ENCODE results near the gene CCDC74B.
"Not testable (repeated sequence)": the region's sequence is repeated elsewhere in the genome, so short reads cannot be mapped to it uniquely, and the experiment has no call there.

DNA sequence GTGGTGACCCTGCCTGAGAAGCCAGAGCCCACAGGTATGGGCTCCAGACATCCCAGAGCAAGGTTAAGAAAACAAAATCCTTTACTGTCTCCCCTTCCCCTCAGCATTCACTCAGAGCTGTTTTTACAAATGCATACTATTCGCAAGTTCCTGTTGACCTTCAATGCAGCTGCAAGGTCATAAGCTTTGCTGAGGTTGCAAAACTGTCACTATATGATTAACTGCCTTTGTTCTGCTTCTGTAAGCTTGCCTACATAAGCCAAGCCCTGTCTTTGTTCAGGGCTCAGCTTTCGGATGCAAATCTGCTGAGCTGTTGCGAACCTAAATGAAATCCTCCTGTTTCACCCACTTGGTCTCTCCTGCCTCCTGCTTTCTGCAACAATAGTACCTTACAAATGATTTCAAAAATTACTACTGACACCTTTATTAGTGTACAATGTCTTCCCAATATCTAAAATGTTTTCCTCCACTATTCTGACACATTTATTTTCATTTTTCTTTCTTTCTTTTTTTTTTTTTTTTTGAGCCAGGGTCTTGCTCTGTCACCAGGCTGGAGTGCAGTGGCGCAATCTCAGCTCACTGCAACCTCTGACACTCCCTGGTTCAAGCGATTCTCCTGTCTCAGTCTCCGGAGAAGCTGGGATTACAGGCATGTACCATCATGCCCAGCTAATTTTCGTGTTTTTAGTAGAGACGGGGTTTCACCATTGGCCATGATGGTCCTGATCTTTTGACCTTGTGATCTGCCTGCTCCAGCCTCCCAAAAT lies 42.1 kb downstream of the CCDC74B start:
- TF ChIP-seq ZNF473 (tag by site-specific recombination; IDR thresholded peaks at IDR 0.05); HOXA7 (CRISPR knock-in tag; IDR thresholded peaks at IDR 0.05; ENCODE audit: borderline replicate concordance); ZNF600 (tag by site-specific recombination; IDR thresholded peaks at IDR 0.05); ZFP3 (tag by site-specific recombination; IDR thresholded peaks at IDR 0.05; ENCODE audit: low read depth); WT1 (tag by site-specific recombination; IDR thresholded peaks at IDR 0.05): not testable (repeated sequence)
- TF ChIP-seq, protein P1, sequence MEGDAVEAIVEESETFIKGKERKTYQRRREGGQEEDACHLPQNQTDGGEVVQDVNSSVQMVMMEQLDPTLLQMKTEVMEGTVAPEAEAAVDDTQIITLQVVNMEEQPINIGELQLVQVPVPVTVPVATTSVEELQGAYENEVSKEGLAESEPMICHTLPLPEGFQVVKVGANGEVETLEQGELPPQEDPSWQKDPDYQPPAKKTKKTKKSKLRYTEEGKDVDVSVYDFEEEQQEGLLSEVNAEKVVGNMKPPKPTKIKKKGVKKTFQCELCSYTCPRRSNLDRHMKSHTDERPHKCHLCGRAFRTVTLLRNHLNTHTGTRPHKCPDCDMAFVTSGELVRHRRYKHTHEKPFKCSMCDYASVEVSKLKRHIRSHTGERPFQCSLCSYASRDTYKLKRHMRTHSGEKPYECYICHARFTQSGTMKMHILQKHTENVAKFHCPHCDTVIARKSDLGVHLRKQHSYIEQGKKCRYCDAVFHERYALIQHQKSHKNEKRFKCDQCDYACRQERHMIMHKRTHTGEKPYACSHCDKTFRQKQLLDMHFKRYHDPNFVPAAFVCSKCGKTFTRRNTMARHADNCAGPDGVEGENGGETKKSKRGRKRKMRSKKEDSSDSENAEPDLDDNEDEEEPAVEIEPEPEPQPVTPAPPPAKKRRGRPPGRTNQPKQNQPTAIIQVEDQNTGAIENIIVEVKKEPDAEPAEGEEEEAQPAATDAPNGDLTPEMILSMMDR (tag by site-specific recombination; IDR thresholded peaks at IDR 0.05), result not testable (repeated sequence)
- TF ChIP-seq, protein P2, sequence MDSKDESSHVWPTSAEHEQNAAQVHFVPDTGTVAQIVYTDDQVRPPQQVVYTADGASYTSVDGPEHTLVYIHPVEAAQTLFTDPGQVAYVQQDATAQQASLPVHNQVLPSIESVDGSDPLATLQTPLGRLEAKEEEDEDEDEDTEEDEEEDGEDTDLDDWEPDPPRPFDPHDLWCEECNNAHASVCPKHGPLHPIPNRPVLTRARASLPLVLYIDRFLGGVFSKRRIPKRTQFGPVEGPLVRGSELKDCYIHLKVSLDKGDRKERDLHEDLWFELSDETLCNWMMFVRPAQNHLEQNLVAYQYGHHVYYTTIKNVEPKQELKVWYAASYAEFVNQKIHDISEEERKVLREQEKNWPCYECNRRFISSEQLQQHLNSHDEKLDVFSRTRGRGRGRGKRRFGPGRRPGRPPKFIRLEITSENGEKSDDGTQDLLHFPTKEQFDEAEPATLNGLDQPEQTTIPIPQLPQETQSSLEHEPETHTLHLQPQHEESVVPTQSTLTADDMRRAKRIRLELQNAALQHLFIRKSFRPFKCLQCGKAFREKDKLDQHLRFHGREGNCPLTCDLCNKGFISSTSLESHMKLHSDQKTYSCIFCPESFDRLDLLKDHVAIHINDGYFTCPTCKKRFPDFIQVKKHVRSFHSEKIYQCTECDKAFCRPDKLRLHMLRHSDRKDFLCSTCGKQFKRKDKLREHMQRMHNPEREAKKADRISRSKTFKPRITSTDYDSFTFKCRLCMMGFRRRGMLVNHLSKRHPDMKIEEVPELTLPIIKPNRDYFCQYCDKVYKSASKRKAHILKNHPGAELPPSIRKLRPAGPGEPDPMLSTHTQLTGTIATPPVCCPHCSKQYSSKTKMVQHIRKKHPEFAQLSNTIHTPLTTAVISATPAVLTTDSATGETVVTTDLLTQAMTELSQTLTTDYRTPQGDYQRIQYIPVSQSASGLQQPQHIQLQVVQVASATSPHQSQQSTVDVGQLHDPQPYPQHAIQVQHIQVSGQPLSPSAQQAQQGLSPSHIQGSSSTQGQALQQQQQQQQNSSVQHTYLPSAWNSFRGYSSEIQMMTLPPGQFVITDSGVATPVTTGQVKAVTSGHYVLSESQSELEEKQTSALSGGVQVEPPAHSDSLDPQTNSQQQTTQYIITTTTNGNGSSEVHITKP (tag by site-specific recombination; IDR thresholded peaks at IDR 0.05), result not testable (repeated sequence)

All from HEK293 (cell line).